Activated T-cell treated with anti-CD3 and anti-CD28 coated beads for 4 hours (primary cell): Measurements from ENCODE around the gene PTN.

ENCODE experiments used
- DNase-seq: peaks from one replicate; pipeline ENCODE4 v3.0.0-alpha.2; 2020

Gene PTN, protein sequence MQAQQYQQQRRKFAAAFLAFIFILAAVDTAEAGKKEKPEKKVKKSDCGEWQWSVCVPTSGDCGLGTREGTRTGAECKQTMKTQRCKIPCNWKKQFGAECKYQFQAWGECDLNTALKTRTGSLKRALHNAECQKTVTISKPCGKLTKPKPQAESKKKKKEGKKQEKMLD

DNA sequence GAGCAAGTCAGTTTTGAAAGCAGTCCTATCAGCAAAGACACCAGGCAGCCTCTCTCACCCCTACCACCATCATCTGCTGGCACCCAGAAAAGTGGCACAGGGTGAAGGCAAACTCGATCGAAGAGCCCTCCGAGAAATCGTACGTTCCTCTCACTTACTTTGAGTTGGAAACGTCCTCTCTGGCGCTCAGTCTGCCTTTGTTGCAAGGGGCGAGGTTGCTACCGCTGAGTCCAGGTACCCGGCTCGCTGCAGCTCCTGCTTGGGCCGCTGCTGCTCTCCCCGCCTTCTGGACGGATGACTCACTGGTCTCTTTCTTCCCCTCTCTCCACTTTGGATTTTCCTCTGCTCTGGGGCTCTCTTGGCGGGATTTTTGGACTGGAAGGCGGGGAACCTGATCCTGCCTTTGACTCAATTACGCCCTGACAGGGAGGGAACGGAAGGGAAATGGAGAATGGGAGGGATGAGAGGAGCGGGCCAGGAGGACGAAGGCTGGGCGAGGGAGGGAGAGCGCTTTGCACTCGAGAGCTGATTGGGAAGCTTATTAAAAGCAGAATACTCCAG lies at the start of gene PTN:
TSS of gene PTN (minus strand) at position 453 of the 561 bp plus-strand sequence. CDS start 88,760 bp downstream, outside the sequence.
- no peak for DNase-seq

GRCh38 chr7:137390076-137390475 lies 46.5 kb upstream of the PTN start:
- no peak for DNase-seq

GRCh38 chr7:137388916-137389315 lies 45.4 kb upstream of the PTN start:
- no peak for DNase-seq

GRCh38 chr7:137386966-137387365 lies 43.4 kb upstream of the PTN start:
- no peak for DNase-seq

DNA sequence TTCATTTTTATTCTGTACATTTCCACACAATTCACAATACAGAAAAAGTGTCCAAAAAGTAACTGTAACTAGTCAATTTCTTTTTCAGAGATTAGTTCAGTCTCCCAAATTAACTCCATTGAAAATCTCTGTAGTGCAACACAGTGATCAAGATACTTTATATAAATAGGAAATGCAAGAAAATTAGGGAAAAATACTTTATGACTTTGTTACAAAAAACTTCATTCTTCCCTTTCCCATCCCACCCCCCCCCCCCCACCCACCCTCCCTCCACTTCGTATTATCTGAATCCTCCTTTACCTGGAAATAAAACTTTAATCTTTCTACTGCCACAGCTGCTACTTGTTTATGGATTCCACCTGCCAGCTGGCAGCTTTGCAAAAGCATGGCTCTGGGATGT lies 37.5 kb upstream of the PTN start:
- no peak for DNase-seq

- DNase-seq = no peak
Observed at GRCh38 chr7:137373507-137373906, 30.0 kb upstream of the PTN start.

- DNase-seq = no peak
Observed at GRCh38 chr7:137371616-137372015, 28.1 kb upstream of the PTN start.

DNA sequence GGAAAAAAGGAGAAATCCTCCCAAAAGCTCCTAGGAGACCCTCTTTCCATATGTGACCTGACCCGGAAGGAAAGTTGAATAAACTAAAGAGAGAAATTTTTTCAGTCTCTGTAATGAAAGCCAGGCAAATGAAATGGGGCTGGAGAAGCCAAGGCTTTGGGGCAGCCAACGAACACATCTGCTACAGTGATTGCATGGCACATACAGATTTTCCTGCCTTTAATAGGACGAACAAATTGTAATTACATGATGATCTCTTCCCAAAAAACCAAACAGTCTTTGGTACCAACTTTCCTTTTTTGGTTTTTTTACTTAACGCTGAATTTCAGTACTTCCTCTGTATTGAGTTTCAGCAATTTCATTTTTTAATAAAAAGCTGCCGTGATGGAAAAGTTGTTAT lies 23.5 kb upstream of the PTN start:
- no peak for DNase-seq

GRCh38 chr7:137363683-137364082 lies 20.1 kb upstream of the PTN start:
- DNase-seq = no peak

DNA sequence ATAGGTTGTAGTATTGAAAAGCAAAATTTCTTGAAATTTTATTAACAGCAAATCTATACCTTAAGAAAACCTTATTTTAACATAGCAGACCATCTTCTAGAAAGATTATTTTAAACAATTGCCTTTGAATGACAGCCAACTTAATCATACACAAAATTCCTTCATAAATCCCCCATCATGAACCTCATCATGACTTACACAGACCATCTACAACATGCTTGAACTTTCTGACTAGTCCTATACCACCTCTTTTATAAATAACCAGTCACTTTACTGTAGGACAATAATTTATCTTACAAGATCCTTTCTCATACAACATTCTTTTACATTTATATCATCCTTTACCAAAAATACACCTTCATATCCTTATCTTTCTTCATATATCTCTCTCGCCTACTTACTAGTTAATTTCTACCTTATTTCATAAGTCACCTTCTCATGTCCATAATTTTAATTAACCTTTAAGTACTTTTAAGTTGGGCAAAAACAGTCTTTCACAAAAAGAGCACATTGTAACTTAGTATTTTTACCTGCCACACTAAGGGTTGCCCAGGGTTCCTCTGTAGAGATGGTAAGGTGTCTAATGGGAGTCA lies 16.6 kb upstream of the PTN start:
- no peak for DNase-seq

- DNase-seq = no peak
Observed at GRCh38 chr7:137354961-137355360, 11.4 kb upstream of the PTN start.

GRCh38 chr7:137354396-137354795 lies 10.9 kb upstream of the PTN start:
- no peak for DNase-seq

DNA sequence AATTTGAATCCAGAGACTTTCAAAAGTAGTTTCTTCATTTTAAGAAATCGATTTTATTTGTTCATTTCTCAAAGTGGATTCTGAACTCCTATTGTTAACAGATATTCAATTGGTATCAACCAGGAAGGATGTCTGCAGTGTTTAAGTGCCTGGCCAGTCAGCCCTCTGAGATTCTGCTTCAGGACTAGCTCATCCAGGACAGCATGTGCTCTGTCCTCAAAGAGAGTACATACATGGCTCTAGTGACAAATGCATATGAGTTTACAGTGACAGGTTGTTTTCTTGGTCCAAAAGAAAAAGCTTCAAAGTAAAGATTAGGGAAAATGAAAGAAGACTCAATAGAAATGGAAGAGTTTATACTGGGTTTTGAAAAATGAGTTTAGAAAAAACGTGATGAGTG lies 8.4 kb upstream of the PTN start:
- no peak for DNase-seq

- no peak for DNase-seq
Observed at GRCh38 chr7:137345799-137346449, 2.4 kb upstream of the PTN start.

DNA sequence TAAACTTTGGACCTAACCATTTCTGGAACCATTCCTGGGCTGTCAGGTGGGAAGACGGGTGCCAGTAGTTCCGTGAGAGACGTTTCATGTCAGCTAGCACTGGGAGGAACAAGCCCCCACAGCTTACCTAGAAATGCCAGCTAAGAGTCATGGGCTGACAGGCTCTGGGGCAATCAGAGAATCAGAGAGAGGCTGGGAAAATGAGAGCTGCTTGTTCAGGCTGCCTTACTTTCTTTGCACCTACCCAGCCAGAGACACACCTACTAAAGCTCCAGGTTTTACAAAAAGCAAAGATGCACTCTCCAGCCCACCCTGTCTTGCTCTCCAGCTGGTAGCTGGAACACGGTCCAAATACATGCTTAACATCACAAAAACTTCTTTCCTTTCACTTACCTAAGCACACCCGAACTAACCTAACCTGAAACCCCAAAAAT lies 688 bp downstream of the PTN start:
- no peak for DNase-seq

GRCh38 chr7:137342265-137342664 lies 1.3 kb downstream of the PTN start:
- DNase-seq = no peak

DNA sequence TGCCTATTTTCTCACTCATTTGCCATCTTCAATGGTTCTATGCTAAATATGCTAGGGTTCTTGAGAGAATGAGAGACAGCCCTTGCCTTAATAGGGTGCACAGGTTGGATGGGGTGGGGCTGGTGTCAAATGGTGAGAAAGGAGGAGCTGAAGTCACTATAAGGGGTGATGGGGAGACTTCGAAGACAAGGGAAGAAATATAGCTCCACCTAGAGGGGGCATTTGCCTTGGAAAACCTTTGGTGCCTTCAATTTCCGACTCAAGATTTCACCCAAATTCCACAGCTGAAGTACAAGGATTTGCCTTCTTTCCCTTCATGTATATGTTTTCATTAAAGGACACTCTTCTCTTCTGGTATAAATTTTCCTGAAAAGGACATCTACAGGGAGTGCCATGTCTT lies 5.6 kb downstream of the PTN start:
- DNase-seq = no peak

DNA sequence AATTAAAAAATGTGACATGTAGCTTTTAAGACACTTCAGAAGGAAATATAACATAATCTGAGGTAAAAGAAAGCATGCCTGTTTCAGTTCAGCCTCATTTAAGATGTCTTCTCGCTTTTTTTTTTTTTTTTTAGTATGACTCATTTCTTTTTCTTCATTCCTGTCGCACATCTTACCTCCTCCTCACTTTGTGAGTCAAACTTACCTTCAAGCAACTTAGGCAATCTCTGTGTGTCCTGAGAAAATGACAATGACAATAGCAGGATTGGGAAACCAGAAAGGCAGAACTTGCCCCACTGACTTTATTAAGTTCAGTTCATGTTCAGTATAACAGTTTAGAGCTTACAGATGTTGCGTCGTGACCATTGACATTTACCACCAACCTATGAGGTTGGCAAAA lies 7.7 kb downstream of the PTN start:
- DNase-seq = no peak

GRCh38 chr7:137331378-137331777 lies 12.2 kb downstream of the PTN start:
- no peak for DNase-seq

GRCh38 chr7:137329411-137329810 lies 14.1 kb downstream of the PTN start:
- no peak for DNase-seq

DNA sequence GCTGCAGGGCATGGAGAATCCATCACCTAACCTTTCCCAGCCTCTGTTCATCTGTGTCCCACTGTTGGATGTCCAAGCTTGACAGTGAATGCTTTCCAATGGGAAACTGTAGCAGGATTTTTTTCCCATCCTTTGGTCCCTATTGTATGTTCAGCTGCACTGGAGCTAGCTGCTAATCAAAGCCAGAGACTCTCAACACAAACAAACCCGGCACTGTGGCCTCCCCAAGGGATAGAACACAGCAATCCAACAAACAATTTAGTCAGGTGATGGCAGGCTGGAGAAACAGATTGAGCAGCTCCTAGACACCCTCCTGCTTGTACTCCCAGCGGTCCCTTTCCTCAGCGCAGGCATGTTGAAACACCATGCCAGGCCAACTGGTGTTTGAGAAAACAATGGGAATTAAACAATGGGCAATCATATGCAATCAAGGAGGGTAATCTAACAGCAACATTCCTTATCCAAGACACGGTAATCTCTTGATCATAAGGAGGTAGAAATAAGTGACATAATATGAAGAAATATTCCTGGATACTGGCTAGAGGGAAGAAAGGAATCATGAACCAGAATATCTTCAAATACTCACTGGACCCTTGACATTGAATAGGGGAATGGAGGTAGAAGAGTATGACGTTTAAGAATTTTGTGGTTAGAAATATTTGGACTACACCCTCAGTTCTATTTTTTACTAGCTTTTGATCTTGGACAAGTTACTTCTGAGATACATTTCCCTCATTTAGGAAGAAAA lies 15.0 kb downstream of the PTN start:
- no peak for DNase-seq

DNA sequence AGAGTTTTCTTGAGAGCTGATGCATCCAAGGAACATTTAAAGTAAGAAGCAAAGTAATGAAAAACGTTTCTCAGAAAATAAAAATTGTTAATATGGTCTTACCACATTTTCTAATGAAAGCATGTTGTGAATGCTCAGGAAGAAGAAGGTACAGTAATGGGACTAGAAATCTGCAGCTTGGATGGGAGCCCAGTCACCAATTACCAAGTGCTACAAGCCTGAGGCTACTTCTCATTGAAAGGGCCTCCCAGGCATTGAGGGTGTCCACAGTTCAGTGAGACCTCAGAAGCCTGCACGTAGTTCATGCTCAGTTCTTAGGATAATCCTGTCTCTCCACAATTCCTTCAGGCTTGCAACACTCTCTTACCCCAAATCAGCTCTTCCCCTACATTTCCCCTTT lies 17.6 kb downstream of the PTN start:
- DNase-seq = no peak
